GM23338 (cell line): ENCODE data around the gene AGBL4. TPM values are rescaled to one million over a fixed set of nuclear protein-coding genes. Genes with fewer than 3 reads are reported as not detected.

ENCODE experiments used
- ATAC-seq: fragments of 200-7000 bp; cut with Tn5 transposase; 3 replicates; pipeline ENCODE4 v1.9.1; 2020
- DNase-seq: peaks from one replicate; pipeline ENCODE4 v3.0.0-alpha.2; 2015; ENCODE audit warnings: low spot score
- H2AFZ ChIP-seq: fragments of 200-600 bp; sonication (generic); 2 replicates; pipeline ENCODE4 v1.8.0; 2016; ENCODE audit warnings: antibody characterized with exemption, mild to moderate bottlenecking, moderate library complexity
- H3F3A ChIP-seq: fragments of 200-600 bp; sonication (generic); replicated peaks from 2 replicates; pipeline ENCODE4 v1.8.0; 2017; ENCODE audit warnings: antibody characterized with exemption, mixed run types, low read depth
- H3K27ac ChIP-seq: fragments of 200-600 bp; sonication (generic); 2 replicates; pipeline ENCODE4 v1.6.1; 2016; ENCODE audit warnings: low read depth
- H3K27me3 ChIP-seq: fragments of 200-600 bp; sonication (generic); 2 replicates; pipeline ENCODE4 v1.8.0; 2016; ENCODE audit warnings: mild to moderate bottlenecking, mixed run types, moderate library complexity; ENCODE audit not compliant: insufficient read depth
- H3K36me3 ChIP-seq: fragments of 200-600 bp; sonication (generic); 2 replicates; pipeline ENCODE4 v1.8.0; 2016; ENCODE audit warnings: mild to moderate bottlenecking; ENCODE audit not compliant: insufficient read depth
- H3K4me1 ChIP-seq: fragments of 200-600 bp; sonication (generic); 2 replicates; pipeline ENCODE4 v1.8.0; 2016; ENCODE audit warnings: mild to moderate bottlenecking, moderate library complexity; ENCODE audit not compliant: insufficient read depth
- H3K4me2 ChIP-seq: fragments of 200-600 bp; sonication (generic); 2 replicates; pipeline ENCODE4 v1.7.1; 2017; ENCODE audit warnings: mixed run types
- H3K4me3 ChIP-seq: fragments of 200-600 bp; sonication (generic); 2 replicates; pipeline ENCODE4 v1.6.1; 2016; ENCODE audit warnings: mixed run types
- H3K79me2 ChIP-seq: fragments of 200-600 bp; sonication (generic); replicated peaks from 2 replicates; pipeline ENCODE4 v1.8.0; 2017; ENCODE audit warnings: mild to moderate bottlenecking; ENCODE audit not compliant: insufficient read depth
- H3K9me2 ChIP-seq: fragments of 200-600 bp; sonication (generic); 2 replicates; pipeline ENCODE4 v1.8.0; 2017; ENCODE audit not compliant: insufficient read depth
- H4K20me1 ChIP-seq: fragments of 200-600 bp; sonication (generic); replicated peaks from 2 replicates; pipeline ENCODE4 v1.8.0; 2017; ENCODE audit warnings: mild to moderate bottlenecking; ENCODE audit not compliant: insufficient read depth
- H3K27ac Mint-ChIP-seq: 2 replicates; pipeline ENCODE4 v1.8.0; 2020; ENCODE audit warnings: inconsistent platforms, mild to moderate bottlenecking, moderate library complexity, mixed read lengths
- H3K27me3 Mint-ChIP-seq: 3 replicates; pipeline ENCODE4 v1.8.0; 2022; ENCODE audit warnings: low read depth, mild to moderate bottlenecking, moderate library complexity, mixed read lengths, inconsistent platforms; ENCODE audit not compliant: insufficient read depth, poor library complexity
- H3K36me3 Mint-ChIP-seq: 3 replicates; pipeline ENCODE4 v1.8.0; 2021; ENCODE audit warnings: low read depth, mild to moderate bottlenecking, inconsistent platforms, moderate library complexity, mixed read lengths
- H3K4me1 Mint-ChIP-seq: 3 replicates; pipeline ENCODE4 v1.8.0; 2020; ENCODE audit warnings: mild to moderate bottlenecking, inconsistent platforms, mixed read lengths
- H3K4me3 Mint-ChIP-seq: 3 replicates; pipeline ENCODE4 v1.8.0; 2021; ENCODE audit warnings: moderate library complexity, mild to moderate bottlenecking, inconsistent platforms, mixed read lengths
- H3K9me3 Mint-ChIP-seq: 3 replicates; pipeline ENCODE4 v1.8.0; 2020; ENCODE audit warnings: moderate library complexity, mild to moderate bottlenecking, inconsistent platforms, mixed read lengths
- EZH2 ChIP-seq: fragments of 200-600 bp; sonication (generic); IDR thresholded peaks from one replicate; pipeline ENCODE4 v1.8.0; 2017; ENCODE audit warnings: antibody characterized with exemption, mild to moderate bottlenecking, low read depth; ENCODE audit not compliant: unreplicated experiment
- EZH2phosphoT487 ChIP-seq: fragments of 200-600 bp; sonication (generic); IDR thresholded peaks from one replicate; pipeline ENCODE4 v1.8.1; 2018; ENCODE audit warnings: antibody characterized with exemption; ENCODE audit not compliant: unreplicated experiment
- NANOG ChIP-seq: IDR thresholded peaks from 2 replicates; pipeline ENCODE4 v1.6.1; 2016; ENCODE audit warnings: antibody characterized with exemption, borderline replicate concordance
- ZNF114 ChIP-seq: fragments of 250-450 bp; sonication (Bioruptor Pico); IDR thresholded peaks from 2 replicates; pipeline ENCODE4 v1.5.0; 2020; ENCODE audit warnings: mild to moderate bottlenecking, moderate library complexity
- polyA plus RNA-seq: library from polyadenylated mRNA; unstranded; fragments of >200 nt; fragmentation: Nextera tagmentation; extraction: Ambion mirVana; gene quantifications from 2 replicates; pipeline ENCODE4 v1.2.1, GENCODE V29; 2016
- total RNA-seq: library from RNA; depleted of rRNA; stranded (reverse); fragments of >200 nt; shearing (Covaris generic); gene quantifications from 2 replicates; pipeline ENCODE4 v1.2.3, GENCODE V29; 2014
- TF ChIP-seq, protein P1 (sequence below): IDR thresholded peaks from 2 replicates; pipeline ENCODE4 v1.6.1; 2016; ENCODE audit warnings: antibody characterized with exemption
- TF ChIP-seq, protein P2 (sequence below): fragments of 250-450 bp; sonication (Bioruptor Pico); IDR thresholded peaks from 2 replicates; pipeline ENCODE4 v1.5.0; 2020; ENCODE audit warnings: mild to moderate bottlenecking, moderate library complexity

AGBL4 gene
- total and polyA plus RNA-seq, 2 experiments from 2014 or later, result 0.91 to 1.5 TPM

DNA sequence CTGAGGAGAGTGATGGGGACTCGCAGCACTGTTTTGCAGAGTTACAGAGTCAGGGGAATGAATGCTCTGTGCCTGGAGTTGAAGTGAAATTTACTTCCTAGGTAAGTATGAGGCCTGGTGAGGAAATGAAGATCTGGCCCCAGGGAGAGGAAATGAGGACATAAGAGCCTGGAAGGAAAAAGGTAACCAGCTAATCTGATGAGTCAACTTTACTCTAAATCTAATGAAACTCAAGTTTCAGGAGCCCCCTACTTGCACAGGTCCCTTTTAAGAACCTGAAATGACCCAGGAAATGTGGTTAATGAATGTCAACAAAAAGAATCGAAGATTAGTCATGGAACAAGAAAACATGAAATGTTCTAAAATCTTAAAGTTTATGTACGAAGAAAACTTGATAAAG lies 599.0 kb downstream of the AGBL4 start:
- H2AFZ ChIP-seq, result no peak overlapping the region
- no peaks in the 10 kb centered on the region for H3K4me1 Mint-ChIP-seq

More for the DNA sequence above, 599.0 kb downstream of the AGBL4 start:
- no peaks in the 10 kb centered on the region for H3F3A ChIP-seq
- Mint-ChIP-seq H3K27me3 (peaks cover 3% of the 10 kb centered on the region), H3K27ac (no peak overlapping the region), H3K36me3 (peaks cover 30% of the 10 kb centered on the region), H3K9me3 (peaks cover 98% of the 10 kb centered on the region), H3K4me3 (no peak overlapping the region)
- no peaks in the 10 kb centered on the region for H3K9me2 ChIP-seq
- no peaks in the 10 kb centered on the region for H3K27me3 ChIP-seq
- H4K20me1 ChIP-seq, result no peaks in the 10 kb centered on the region
- H3K4me2 ChIP-seq, result no peak overlapping the region
- H3K4me1 ChIP-seq, result no peaks in the 10 kb centered on the region
- no peak for ATAC-seq
- H3K36me3 ChIP-seq, result no peaks in the 10 kb centered on the region
- H3K79me2 ChIP-seq, result no peaks in the 10 kb centered on the region
- no peak overlapping the region for H3K27ac ChIP-seq
- no peak for DNase-seq
- H3K4me3 ChIP-seq, result no peak overlapping the region
- TF ChIP-seq, protein P1, sequence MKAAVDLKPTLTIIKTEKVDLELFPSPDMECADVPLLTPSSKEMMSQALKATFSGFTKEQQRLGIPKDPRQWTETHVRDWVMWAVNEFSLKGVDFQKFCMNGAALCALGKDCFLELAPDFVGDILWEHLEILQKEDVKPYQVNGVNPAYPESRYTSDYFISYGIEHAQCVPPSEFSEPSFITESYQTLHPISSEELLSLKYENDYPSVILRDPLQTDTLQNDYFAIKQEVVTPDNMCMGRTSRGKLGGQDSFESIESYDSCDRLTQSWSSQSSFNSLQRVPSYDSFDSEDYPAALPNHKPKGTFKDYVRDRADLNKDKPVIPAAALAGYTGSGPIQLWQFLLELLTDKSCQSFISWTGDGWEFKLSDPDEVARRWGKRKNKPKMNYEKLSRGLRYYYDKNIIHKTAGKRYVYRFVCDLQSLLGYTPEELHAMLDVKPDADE, result no peak
- TF ChIP-seq, protein P2, sequence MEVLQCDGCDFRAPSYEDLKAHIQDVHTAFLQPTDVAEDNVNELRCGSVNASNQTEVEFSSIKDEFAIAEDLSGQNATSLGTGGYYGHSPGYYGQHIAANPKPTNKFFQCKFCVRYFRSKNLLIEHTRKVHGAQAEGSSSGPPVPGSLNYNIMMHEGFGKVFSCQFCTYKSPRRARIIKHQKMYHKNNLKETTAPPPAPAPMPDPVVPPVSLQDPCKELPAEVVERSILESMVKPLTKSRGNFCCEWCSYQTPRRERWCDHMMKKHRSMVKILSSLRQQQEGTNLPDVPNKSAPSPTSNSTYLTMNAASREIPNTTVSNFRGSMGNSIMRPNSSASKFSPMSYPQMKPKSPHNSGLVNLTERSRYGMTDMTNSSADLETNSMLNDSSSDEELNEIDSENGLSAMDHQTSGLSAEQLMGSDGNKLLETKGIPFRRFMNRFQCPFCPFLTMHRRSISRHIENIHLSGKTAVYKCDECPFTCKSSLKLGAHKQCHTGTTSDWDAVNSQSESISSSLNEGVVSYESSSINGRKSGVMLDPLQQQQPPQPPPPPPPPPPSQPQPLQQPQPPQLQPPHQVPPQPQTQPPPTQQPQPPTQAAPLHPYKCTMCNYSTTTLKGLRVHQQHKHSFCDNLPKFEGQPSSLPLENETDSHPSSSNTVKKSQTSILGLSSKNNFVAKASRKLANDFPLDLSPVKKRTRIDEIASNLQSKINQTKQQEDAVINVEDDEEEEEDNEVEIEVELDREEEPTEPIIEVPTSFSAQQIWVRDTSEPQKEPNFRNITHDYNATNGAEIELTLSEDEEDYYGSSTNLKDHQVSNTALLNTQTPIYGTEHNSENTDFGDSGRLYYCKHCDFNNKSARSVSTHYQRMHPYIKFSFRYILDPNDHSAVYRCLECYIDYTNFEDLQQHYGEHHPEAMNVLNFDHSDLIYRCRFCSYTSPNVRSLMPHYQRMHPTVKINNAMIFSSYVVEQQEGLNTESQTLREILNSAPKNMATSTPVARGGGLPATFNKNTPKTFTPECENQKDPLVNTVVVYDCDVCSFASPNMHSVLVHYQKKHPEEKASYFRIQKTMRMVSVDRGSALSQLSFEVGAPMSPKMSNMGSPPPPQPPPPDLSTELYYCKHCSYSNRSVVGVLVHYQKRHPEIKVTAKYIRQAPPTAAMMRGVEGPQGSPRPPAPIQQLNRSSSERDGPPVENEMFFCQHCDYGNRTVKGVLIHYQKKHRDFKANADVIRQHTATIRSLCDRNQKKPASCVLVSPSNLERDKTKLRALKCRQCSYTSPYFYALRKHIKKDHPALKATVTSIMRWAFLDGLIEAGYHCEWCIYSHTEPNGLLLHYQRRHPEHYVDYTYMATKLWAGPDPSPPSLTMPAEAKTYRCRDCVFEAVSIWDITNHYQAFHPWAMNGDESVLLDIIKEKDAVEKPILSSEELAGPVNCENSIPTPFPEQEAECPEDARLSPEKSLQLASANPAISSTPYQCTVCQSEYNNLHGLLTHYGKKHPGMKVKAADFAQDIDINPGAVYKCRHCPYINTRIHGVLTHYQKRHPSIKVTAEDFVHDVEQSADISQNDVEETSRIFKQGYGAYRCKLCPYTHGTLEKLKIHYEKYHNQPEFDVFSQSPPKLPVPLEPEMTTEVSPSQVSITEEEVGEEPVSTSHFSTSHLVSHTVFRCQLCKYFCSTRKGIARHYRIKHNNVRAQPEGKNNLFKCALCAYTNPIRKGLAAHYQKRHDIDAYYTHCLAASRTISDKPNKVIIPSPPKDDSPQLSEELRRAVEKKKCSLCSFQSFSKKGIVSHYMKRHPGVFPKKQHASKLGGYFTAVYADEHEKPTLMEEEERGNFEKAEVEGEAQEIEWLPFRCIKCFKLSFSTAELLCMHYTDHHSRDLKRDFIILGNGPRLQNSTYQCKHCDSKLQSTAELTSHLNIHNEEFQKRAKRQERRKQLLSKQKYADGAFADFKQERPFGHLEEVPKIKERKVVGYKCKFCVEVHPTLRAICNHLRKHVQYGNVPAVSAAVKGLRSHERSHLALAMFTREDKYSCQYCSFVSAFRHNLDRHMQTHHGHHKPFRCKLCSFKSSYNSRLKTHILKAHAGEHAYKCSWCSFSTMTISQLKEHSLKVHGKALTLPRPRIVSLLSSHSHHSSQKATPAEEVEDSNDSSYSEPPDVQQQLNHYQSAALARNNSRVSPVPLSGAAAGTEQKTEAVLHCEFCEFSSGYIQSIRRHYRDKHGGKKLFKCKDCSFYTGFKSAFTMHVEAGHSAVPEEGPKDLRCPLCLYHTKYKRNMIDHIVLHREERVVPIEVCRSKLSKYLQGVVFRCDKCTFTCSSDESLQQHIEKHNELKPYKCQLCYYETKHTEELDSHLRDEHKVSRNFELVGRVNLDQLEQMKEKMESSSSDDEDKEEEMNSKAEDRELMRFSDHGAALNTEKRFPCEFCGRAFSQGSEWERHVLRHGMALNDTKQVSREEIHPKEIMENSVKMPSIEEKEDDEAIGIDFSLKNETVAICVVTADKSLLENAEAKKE (CRISPR knock-in tag), result no peak
- no peak for TF ChIP-seq EZH2
- no peak for TF ChIP-seq ZNF114 (CRISPR knock-in tag)
- no peak for TF ChIP-seq EZH2phosphoT487
- TF ChIP-seq NANOG, result no peak
